ENCODE data around the gene GATM.
A peak's percentile ranks its signal among the peaks of the same experiment; 100 is the strongest.
"Not testable (repeated sequence)": the region's sequence is repeated elsewhere in the genome, so short reads cannot be mapped to it uniquely, and the experiment has no call there.

Gene GATM

GRCh38 chr15:45328663-45329062, 49.7 kb downstream of the GATM start:
- Histone ChIP-seq H3K36me3 (replicated peaks) (no peaks in the 10 kb centered on the region), H3K4me3 (no peak overlapping the region), H3K27me3 (ENCODE audit: low read depth) (no peaks in the 10 kb centered on the region), H3K4me1 (peaks cover 19% of the 10 kb centered on the region), H3K9me3 (no peaks in the 10 kb centered on the region; the same call in 1 of the 2 replicates)
- in situ Hi-C loops (cut with MboI; ENCODE audit: low sequenced_read_pairs) = no loop called here
- peak in 1 of 2 experiments; percentile 38 for DNase-seq (ENCODE audit: low spot score in 2 of 2)

- Histone ChIP-seq H3K4me1 (peaks cover 19% of the 10 kb centered on the region), H3K4me3 (no peak overlapping the region), H3K36me3 (replicated peaks) (no peaks in the 10 kb centered on the region), H3K9me3 (no peaks in the 10 kb centered on the region), H3K27me3 (ENCODE audit: low read depth) (no peaks in the 10 kb centered on the region)
- in situ Hi-C loops (cut with MboI; ENCODE audit: low sequenced_read_pairs) = no loop called here
- peak; percentile 74 to 85 for DNase-seq (ENCODE audit: low spot score in 2 of 2)
These were observed 51.6 kb downstream of the GATM start for GRCh38 chr15:45326741-45327140.

GRCh38 chr15:45326280-45326679, 52.1 kb downstream of the GATM start:
- Histone ChIP-seq H3K4me1 (peaks cover 19% of the 10 kb centered on the region), H3K27me3 (ENCODE audit: low read depth) (no peaks in the 10 kb centered on the region), H3K36me3 (replicated peaks) (no peaks in the 10 kb centered on the region), H3K9me3 (no peaks in the 10 kb centered on the region), H3K4me3 (no peak overlapping the region)
- no peak for DNase-seq (ENCODE audit: low spot score in 2 of 2)
- in situ Hi-C loops (cut with MboI; ENCODE audit: low sequenced_read_pairs) = no loop called here

- in situ Hi-C loops (cut with MboI; ENCODE audit: low sequenced_read_pairs) = no loop called here
- H3K4me3 ChIP-seq = no peak overlapping the region
- H3K4me1 ChIP-seq = no peaks in the 10 kb centered on the region
- H3K36me3 ChIP-seq (replicated peaks) = no peaks in the 10 kb centered on the region
- no peaks in the 10 kb centered on the region for H3K27me3 ChIP-seq (ENCODE audit: low read depth)
- peaks cover 3% of the 10 kb centered on the region; the same call in 1 of the 2 replicates for H3K9me3 ChIP-seq
- DNase-seq (ENCODE audit: low spot score in 2 of 2) = no peak
These were observed 57.7 kb downstream of the GATM start for GRCh38 chr15:45320581-45321205.

- no peaks in the 10 kb centered on the region for H3K4me1 ChIP-seq
- no peak for DNase-seq (ENCODE audit: low spot score in 2 of 2)
- H3K36me3 ChIP-seq (replicated peaks) = no peaks in the 10 kb centered on the region
- H3K4me3 ChIP-seq = no peak overlapping the region
- H3K27me3 ChIP-seq (ENCODE audit: low read depth) = no peaks in the 10 kb centered on the region
- H3K9me3 ChIP-seq = peaks cover 3% of the 10 kb centered on the region; the same call in 1 of the 2 replicates
- in situ Hi-C loops (cut with MboI; ENCODE audit: low sequenced_read_pairs) = no loop called here
These were observed 58.7 kb downstream of the GATM start for GRCh38 chr15:45319472-45320214.

GRCh38 chr15:45314960-45315359, 63.4 kb downstream of the GATM start:
- in situ Hi-C loops (cut with MboI; ENCODE audit: low sequenced_read_pairs) = no loop called here
- Histone ChIP-seq H3K9me3 (no peaks in the 10 kb centered on the region), H3K4me1 (no peaks in the 10 kb centered on the region), H3K27me3 (ENCODE audit: low read depth) (no peaks in the 10 kb centered on the region), H3K4me3 (no peak overlapping the region), H3K36me3 (replicated peaks) (no peaks in the 10 kb centered on the region)
- DNase-seq (ENCODE audit: low spot score in 2 of 2) = peak; percentile 36 to 79

- H3K27me3 ChIP-seq (ENCODE audit: low read depth); DNase-seq (ENCODE audit: low spot score in 2 of 2); H3K9me3 ChIP-seq; H3K4me3 ChIP-seq; H3K4me1 ChIP-seq; H3K36me3 ChIP-seq (replicated peaks); in situ Hi-C loops (cut with MboI; ENCODE audit: low sequenced_read_pairs): not testable (repeated sequence)
These were observed 64.2 kb downstream of the GATM start for GRCh38 chr15:45314117-45314516.
